Measurements from ENCODE around the gene FAT1. TPM values are rescaled to one million over a fixed set of nuclear protein-coding genes. Genes with fewer than 3 reads are reported as not detected.
A peak's percentile ranks its signal among the peaks of the same experiment; 100 is the strongest.

Gene FAT1
- total RNA-seq, 1 experiment from 2014 or later = 172 TPM

DNA sequence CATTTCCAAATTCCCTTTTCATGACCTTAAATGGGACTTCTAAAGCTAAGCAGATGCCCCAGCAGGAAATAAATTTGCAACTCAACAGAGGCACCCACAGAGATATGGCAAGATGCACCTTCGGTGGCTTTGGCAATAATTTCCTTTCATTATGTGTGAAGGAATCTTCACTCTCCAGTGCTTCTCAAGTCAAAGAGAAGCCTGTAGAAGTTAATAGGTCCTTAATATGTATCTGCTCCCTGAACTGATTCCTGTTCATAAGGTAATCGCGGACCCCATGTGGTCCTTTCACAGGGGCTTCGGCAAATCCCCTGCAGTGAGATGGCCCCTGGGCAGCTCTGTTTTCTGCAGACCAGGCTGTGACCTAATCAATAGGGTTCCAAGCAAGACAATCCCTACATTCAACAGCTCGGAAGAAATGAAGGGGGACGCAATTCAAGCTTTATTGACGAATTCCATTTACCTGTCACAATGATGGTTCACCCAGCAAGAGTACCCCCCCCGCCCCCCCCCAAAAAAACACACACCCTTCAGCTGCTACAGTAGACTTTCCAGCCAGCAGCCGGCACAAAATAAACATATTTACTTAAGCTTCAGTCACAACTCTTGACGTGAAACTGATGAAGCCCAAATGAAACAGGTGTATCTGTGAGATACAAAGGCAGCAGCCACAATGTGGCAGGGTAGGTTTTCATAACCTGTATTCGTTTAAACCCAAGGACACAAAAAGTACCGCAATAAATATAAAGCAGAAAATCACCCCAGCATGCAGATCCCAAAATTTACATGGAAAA is 35.3 kb downstream of the FAT1 start (continued):
- TF ChIP-seq, protein P1, sequence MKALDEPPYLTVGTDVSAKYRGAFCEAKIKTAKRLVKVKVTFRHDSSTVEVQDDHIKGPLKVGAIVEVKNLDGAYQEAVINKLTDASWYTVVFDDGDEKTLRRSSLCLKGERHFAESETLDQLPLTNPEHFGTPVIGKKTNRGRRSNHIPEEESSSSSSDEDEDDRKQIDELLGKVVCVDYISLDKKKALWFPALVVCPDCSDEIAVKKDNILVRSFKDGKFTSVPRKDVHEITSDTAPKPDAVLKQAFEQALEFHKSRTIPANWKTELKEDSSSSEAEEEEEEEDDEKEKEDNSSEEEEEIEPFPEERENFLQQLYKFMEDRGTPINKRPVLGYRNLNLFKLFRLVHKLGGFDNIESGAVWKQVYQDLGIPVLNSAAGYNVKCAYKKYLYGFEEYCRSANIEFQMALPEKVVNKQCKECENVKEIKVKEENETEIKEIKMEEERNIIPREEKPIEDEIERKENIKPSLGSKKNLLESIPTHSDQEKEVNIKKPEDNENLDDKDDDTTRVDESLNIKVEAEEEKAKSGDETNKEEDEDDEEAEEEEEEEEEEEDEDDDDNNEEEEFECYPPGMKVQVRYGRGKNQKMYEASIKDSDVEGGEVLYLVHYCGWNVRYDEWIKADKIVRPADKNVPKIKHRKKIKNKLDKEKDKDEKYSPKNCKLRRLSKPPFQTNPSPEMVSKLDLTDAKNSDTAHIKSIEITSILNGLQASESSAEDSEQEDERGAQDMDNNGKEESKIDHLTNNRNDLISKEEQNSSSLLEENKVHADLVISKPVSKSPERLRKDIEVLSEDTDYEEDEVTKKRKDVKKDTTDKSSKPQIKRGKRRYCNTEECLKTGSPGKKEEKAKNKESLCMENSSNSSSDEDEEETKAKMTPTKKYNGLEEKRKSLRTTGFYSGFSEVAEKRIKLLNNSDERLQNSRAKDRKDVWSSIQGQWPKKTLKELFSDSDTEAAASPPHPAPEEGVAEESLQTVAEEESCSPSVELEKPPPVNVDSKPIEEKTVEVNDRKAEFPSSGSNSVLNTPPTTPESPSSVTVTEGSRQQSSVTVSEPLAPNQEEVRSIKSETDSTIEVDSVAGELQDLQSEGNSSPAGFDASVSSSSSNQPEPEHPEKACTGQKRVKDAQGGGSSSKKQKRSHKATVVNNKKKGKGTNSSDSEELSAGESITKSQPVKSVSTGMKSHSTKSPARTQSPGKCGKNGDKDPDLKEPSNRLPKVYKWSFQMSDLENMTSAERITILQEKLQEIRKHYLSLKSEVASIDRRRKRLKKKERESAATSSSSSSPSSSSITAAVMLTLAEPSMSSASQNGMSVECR (CRISPR knock-in tag; IDR thresholded peaks at IDR 0.05; ENCODE audit: borderline replicate concordance) = no peak
- TF ChIP-seq ZNF423 (CRISPR knock-in tag; IDR thresholded peaks at IDR 0.05) (peak; percentile 100), PREB (CRISPR knock-in tag; IDR thresholded peaks at IDR 0.05; ENCODE audit: borderline replicate concordance) (no peak), NR2C2 (CRISPR knock-in tag; IDR thresholded peaks at IDR 0.05) (no peak), ZNF425 (CRISPR knock-in tag; conservative IDR thresholded peaks at IDR 0.05) (no peak), USF1 (CRISPR knock-in tag; IDR thresholded peaks at IDR 0.05) (no peak), MYBL2 (CRISPR knock-in tag; IDR thresholded peaks at IDR 0.05) (0 out of 2 replicates have a peak, but pooled peaks have one; percentile 37), TEAD1 (CRISPR knock-in tag; IDR thresholded peaks at IDR 0.05) (no peak), ZNF232 (CRISPR knock-in tag; IDR thresholded peaks at IDR 0.05) (0 out of 2 replicates have a peak, but pooled peaks have one; percentile 70), CREM (CRISPR knock-in tag; IDR thresholded peaks at IDR 0.05) (no peak), MXD4 (CRISPR knock-in tag; IDR thresholded peaks at IDR 0.05; ENCODE audit: borderline replicate concordance) (no peak), SP1 (CRISPR knock-in tag; conservative IDR thresholded peaks at IDR 0.05) (no peak), MLX (CRISPR knock-in tag; IDR thresholded peaks at IDR 0.05) (no peak), FOXP1 (CRISPR knock-in tag; IDR thresholded peaks at IDR 0.05; ENCODE audit: borderline replicate concordance) (no peak), ZBTB21 (CRISPR knock-in tag; IDR thresholded peaks at IDR 0.05; ENCODE audit: borderline replicate concordance) (no peak), ATF3 (CRISPR knock-in tag; conservative IDR thresholded peaks at IDR 0.05) (no peak)
- TF ChIP-seq, protein P2, sequence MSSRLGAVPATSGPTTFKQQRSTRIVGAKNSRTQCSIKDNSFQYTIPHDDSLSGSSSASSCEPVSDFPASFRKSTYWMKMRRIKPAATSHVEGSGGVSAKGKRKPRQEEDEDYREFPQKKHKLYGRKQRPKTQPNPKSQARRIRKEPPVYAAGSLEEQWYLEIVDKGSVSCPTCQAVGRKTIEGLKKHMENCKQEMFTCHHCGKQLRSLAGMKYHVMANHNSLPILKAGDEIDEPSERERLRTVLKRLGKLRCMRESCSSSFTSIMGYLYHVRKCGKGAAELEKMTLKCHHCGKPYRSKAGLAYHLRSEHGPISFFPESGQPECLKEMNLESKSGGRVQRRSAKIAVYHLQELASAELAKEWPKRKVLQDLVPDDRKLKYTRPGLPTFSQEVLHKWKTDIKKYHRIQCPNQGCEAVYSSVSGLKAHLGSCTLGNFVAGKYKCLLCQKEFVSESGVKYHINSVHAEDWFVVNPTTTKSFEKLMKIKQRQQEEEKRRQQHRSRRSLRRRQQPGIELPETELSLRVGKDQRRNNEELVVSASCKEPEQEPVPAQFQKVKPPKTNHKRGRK (CRISPR knock-in tag; IDR thresholded peaks at IDR 0.05; ENCODE audit: borderline replicate concordance) = no peak
- TF ChIP-seq, protein P3, sequence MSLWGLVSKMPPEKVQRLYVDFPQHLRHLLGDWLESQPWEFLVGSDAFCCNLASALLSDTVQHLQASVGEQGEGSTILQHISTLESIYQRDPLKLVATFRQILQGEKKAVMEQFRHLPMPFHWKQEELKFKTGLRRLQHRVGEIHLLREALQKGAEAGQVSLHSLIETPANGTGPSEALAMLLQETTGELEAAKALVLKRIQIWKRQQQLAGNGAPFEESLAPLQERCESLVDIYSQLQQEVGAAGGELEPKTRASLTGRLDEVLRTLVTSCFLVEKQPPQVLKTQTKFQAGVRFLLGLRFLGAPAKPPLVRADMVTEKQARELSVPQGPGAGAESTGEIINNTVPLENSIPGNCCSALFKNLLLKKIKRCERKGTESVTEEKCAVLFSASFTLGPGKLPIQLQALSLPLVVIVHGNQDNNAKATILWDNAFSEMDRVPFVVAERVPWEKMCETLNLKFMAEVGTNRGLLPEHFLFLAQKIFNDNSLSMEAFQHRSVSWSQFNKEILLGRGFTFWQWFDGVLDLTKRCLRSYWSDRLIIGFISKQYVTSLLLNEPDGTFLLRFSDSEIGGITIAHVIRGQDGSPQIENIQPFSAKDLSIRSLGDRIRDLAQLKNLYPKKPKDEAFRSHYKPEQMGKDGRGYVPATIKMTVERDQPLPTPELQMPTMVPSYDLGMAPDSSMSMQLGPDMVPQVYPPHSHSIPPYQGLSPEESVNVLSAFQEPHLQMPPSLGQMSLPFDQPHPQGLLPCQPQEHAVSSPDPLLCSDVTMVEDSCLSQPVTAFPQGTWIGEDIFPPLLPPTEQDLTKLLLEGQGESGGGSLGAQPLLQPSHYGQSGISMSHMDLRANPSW (CRISPR knock-in tag; conservative IDR thresholded peaks at IDR 0.05; ENCODE audit: low read depth) = no peak
- TF ChIP-seq, protein P4, sequence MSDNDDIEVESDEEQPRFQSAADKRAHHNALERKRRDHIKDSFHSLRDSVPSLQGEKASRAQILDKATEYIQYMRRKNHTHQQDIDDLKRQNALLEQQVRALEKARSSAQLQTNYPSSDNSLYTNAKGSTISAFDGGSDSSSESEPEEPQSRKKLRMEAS (CRISPR knock-in tag; IDR thresholded peaks at IDR 0.05) = no peak
- TF ChIP-seq, protein P5, sequence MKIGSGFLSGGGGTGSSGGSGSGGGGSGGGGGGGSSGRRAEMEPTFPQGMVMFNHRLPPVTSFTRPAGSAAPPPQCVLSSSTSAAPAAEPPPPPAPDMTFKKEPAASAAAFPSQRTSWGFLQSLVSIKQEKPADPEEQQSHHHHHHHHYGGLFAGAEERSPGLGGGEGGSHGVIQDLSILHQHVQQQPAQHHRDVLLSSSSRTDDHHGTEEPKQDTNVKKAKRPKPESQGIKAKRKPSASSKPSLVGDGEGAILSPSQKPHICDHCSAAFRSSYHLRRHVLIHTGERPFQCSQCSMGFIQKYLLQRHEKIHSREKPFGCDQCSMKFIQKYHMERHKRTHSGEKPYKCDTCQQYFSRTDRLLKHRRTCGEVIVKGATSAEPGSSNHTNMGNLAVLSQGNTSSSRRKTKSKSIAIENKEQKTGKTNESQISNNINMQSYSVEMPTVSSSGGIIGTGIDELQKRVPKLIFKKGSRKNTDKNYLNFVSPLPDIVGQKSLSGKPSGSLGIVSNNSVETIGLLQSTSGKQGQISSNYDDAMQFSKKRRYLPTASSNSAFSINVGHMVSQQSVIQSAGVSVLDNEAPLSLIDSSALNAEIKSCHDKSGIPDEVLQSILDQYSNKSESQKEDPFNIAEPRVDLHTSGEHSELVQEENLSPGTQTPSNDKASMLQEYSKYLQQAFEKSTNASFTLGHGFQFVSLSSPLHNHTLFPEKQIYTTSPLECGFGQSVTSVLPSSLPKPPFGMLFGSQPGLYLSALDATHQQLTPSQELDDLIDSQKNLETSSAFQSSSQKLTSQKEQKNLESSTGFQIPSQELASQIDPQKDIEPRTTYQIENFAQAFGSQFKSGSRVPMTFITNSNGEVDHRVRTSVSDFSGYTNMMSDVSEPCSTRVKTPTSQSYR (CRISPR knock-in tag; IDR thresholded peaks at IDR 0.05) = no peak

All from WTC11 (cell line).